ENCODE data around the gene WDR49. TPM values are rescaled to one million over a fixed set of nuclear protein-coding genes. Genes with fewer than 3 reads are reported as not detected.

WDR49 gene
- total RNA-seq, 1 experiment from 2014 or later, result 0.34 TPM

DNA sequence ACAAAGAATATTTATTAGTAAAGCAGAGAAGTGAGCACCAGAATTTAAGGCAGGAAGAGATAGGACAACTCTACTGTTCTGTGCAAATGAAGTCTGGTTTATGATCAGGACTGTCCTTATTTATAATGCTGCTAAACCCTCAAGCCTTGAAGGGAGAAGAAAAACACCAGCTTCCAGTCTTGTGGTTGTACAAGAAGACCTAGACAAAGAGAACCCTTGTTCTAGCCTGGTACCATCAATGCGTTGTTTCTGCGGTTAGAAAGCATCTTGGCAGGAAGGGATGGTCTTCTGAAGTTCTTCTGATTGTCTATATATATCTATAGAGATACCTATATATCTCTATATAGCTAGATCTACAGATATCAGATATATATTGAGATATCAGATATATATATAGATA is 47.2 kb upstream of the WDR49 start (continued):
- TF ChIP-seq TCF7L2 (IDR thresholded peaks at IDR 0.05; ENCODE audit: borderline replicate concordance, extremely low read depth, insufficient read depth, insufficient read length), result no peak
- TF ChIP-seq FOSL1 (IDR thresholded peaks at IDR 0.05; ENCODE audit: low read depth), result no peak
- TF ChIP-seq EGR1 (IDR thresholded peaks at IDR 0.05; ENCODE audit: low read depth), result no peak
- no peak for TF ChIP-seq CBX3 (IDR thresholded peaks at IDR 0.05; ENCODE audit: low read depth)
- TF ChIP-seq RAD21 (IDR thresholded peaks at IDR 0.05; ENCODE audit: low read depth), result no peak
- no peak for TF ChIP-seq SP1 (IDR thresholded peaks at IDR 0.05; ENCODE audit: low read depth)
- TF ChIP-seq CEBPB (IDR thresholded peaks at IDR 0.05; ENCODE audit: low read depth), result no peak

- Histone ChIP-seq H3K27me3 (ENCODE audit: insufficient read depth, low read length) (no peaks in the 10 kb centered on the region), H2AFZ (ENCODE audit: low read depth, low read length, poor library complexity, severe bottlenecking) (no peak overlapping the region), H3K9me2 (ENCODE audit: insufficient read depth) (no peaks in the 10 kb centered on the region), H3K79me2 (ENCODE audit: insufficient read depth, low read length) (peaks cover 16% of the 10 kb centered on the region), H4K20me1 (ENCODE audit: insufficient read depth) (no peaks in the 10 kb centered on the region), H3K4me2 (ENCODE audit: low read length) (no peak overlapping the region), H3K4me3 (replicated peaks in 1 of 2; ENCODE audit: low read depth in 1 of 2, low read length in 2 of 2) (no peak overlapping the region), H3K4me1 (ENCODE audit: control insufficient read depth in 1 of 2, insufficient read depth in 2 of 2, low read length in 2 of 2) (no peaks in the 10 kb centered on the region), H3K36me3 (ENCODE audit: control insufficient read depth in 1 of 2, insufficient read depth in 2 of 2, low read length in 2 of 2) (0 out of 4 replicates have a peak, but pooled peaks cover 2 to 3% of the 10 kb centered on the region in 2 experiments), H3K27ac (ENCODE audit: low read depth, low read length) (no peak overlapping the region), H3K9me3 (ENCODE audit: control insufficient read depth in 1 of 2, insufficient read depth in 1 of 2, low read depth in 1 of 2, low read length in 2 of 2) (no peaks in the 10 kb centered on the region), H3K9ac (ENCODE audit: low read length) (no peak overlapping the region)
- DNase-seq (ENCODE audit: low read depth, low spot score), result no peak
- TF ChIP-seq, protein P1, sequence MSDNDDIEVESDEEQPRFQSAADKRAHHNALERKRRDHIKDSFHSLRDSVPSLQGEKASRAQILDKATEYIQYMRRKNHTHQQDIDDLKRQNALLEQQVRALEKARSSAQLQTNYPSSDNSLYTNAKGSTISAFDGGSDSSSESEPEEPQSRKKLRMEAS (IDR thresholded peaks at IDR 0.05), result no peak
- TF ChIP-seq ZFX (IDR thresholded peaks at IDR 0.05) (no peak), YY1 (IDR thresholded peaks at IDR 0.05; ENCODE audit: extremely low read depth, insufficient replicate concordance, low read depth, low read length) (no peak)
- TF ChIP-seq, protein P2, sequence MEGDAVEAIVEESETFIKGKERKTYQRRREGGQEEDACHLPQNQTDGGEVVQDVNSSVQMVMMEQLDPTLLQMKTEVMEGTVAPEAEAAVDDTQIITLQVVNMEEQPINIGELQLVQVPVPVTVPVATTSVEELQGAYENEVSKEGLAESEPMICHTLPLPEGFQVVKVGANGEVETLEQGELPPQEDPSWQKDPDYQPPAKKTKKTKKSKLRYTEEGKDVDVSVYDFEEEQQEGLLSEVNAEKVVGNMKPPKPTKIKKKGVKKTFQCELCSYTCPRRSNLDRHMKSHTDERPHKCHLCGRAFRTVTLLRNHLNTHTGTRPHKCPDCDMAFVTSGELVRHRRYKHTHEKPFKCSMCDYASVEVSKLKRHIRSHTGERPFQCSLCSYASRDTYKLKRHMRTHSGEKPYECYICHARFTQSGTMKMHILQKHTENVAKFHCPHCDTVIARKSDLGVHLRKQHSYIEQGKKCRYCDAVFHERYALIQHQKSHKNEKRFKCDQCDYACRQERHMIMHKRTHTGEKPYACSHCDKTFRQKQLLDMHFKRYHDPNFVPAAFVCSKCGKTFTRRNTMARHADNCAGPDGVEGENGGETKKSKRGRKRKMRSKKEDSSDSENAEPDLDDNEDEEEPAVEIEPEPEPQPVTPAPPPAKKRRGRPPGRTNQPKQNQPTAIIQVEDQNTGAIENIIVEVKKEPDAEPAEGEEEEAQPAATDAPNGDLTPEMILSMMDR (IDR thresholded peaks at IDR 0.05 in 2 of 3, conservative IDR thresholded peaks at IDR 0.05 in 1 of 3; ENCODE audit: borderline replicate concordance in 1 of 3, insufficient read depth in 1 of 3, low read depth in 2 of 3, low read length in 2 of 3), result no peak
- CTCF ChIA-PET, result no interaction called here
- no peak for ATAC-seq
- RAD21 ChIA-PET (ENCODE audit: low non-redundant PET in 1 of 2, low total read pairs in 2 of 2, uncharacterized antibody in 2 of 2, unreplicated experiment in 2 of 2), result no interaction called here
- intact Hi-C loops (cut with micrococcal nuclease), result no loop called here
- BruUV-seq (replicated peaks), result no TSS peak
- POLR2A ChIA-PET, result no interaction called here
Measured at GRCh38 chr3:167700046-167700445, 46.3 kb upstream of the WDR49 start.
